Activated CD8-positive, alpha-beta memory T cell treated with anti-CD3 and anti-CD28 coated beads, Interleukin-2, amount 50 U/mL, for 1 hour (primary cell): Measurements from ENCODE around the gene E2F8.

Experiments used
- DNase-seq: peaks from one replicate; pipeline ENCODE4 v3.0.0-alpha.2; 2020; ENCODE audit errors: extremely low read depth

E2F8 gene

GRCh38 chr11:19220903-19221724 lies 19.6 kb downstream of the E2F8 start:
- no peak for DNase-seq

GRCh38 chr11:19218786-19219460 lies 21.8 kb downstream of the E2F8 start:
- no peak for DNase-seq

DNA sequence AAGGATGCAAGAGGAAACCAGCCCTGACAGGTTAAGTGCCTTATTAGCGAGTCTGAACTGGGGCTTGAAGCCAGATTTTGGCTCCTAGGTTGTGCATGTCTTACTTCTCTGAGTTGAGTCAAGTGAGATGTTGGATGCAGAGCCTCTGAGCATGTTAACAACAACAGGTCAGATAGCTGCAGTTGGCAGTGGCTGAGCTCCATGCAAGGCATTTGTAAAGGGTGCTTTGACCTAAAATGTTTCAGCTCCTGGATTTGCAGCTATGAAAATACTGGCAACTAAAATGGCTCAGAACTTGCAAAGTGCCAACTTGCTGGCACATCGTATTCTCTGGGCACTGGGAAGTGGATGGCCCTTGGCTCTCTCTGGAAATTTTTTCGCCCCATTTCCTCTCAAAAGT lies 22.5 kb downstream of the E2F8 start:
- DNase-seq = no peak

DNA sequence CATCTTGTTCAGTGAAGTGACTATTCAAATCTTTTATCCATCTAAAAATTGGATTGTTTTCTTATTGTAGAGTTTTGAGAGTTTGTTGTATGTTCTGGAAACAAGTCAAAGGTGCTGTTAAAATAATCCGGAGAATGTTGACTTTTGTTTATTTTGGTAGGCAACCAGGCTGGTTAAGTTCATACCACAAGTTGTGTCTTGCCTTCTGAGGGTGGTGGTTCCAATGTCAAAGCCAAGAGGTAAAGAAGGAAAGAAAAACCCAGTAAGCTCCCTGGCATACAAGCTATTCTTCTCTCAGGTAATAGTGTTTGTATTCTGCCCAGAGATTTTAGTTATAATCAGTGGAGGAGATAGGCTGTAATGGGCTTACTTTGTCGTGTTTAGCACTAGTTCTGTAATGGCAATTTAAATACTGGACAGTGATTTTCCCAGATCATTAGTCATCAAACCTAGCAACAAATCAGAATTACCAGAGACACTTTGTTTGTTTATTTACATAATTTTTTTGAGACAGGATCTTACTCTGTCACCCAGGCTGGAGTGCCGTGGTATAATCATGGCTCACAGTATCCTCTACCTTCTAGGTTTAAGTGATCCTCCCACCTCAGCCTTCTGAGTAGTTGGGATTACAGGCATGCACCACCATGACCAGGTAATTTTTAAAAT lies 23.9 kb downstream of the E2F8 start:
- no peak for DNase-seq

- DNase-seq = no peak
These were observed 24.7 kb downstream of the E2F8 start for GRCh38 chr11:19216021-19216420.

DNA sequence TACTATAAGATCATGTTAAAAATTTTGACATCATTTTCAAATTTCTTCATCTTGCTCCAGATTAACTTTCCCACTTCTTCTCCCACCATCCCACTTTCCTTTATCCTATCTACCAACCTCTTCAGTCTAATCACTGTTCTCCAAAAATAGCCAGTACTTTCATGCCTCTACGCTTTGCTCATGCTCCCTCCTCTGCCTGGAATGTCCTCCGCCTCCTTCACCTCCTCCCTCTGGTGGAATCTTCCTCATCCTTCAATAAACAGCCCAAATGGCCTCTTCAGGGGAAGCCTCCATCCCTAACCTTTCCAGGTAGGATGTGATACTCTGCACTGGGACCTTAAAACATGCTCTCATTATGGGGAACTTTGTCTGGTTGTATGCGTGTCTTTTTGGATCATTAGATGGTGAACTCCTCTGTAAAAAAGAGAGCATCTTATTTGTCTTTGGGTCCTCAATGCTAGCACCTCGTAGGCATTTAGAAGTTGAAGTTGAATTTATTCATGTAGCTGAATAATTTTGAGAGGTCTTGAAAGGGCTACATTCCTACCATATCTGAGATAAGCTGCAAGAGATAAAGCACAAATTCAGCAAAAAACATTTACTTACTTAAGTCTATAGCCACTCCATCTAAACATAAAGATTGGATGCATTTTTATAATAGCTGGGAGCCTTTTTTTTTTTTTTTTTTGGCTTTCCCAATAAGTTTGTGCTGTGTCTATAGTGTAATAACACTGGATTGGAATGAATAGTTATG lies 31.0 kb downstream of the E2F8 start:
- no peak for DNase-seq

DNA sequence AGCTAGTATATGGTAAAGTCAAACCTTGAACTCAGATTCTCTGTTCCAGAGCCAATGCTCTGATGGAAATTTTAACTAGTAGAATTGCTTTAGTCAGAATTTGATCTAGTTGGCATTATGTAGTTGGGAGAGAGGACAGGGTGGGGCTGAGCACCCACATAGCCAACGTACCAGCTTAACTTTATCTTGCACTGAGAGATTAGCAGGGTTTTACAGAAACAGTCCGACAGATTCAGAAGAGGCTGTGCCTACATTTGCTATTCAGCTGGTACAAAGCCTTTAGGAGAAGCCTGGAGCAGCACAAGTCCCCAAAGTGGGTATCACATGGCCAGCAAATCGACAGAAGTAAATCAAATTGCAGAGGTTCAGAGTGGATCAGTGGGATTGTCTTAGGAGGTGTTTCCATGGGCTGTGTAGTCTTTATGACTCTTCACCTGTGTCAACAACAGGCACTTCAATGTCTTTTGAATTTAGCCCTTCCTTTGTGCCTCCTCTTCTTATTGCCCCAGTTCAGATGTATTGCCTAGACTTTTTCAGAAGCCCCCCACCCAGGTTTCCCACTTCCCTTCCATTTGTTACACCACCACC lies 31.7 kb downstream of the E2F8 start:
- no peak for DNase-seq

DNA sequence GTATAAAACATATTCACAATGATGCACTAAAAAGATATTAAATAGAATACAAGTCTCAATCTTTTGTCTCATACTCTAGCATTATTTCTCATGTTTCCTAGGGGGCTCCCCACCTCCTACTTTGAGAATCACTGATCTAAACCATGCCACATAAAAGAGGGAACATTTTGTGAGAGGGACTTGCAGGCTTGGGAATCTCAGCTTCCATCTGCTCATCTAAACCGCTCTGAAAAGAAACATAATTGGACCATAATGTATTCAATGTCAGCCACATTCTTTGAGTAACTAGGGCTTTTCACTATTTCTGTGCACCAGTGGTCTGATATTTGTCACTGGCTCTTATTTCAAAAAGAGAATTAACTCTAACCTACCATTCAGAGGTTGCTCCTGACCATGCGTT lies 32.6 kb downstream of the E2F8 start:
- no peak for DNase-seq

- no peak for DNase-seq
These were observed 35.9 kb downstream of the E2F8 start for GRCh38 chr11:19204836-19205235.

DNA sequence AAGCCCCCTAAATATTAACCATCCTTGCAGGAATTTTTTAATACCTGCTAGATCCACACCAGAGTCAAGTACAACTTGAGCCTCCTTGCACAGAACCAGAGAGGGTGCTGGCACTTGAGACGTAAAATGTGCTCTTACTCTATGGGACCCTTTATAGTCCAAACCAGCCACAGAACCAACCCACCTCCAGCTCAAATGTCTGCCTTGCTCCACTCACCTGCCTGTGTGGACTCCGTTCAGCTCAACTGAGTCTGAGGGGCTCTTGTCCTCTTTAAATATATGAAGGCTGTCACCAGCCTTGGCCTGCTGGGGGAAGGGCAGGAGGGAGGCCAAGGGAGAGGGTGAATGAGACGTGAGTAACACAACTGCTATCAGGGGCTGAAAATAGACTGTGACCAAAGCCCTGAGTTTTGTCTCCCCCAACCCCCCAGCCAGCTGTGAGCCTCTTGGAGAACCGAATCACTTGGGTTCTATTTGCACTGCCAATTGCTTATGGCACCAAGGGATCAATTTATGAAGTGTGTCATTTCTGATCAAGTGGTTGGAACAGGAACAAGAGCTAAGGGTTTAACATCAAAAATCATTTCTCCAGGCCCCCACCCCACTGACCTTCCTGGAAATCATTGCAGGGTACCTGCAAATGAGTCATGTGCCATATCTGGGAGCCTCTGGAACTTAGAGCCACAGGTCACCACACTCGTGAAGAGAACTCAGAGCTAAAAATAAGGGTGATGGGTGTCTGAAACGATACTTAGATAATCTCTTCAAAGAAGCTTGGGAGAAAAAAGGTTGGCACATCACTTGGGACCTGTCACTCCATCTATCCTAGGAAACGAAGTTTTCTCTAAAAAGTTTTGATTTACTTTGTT lies 38.8 kb downstream of the E2F8 start, which contains the start of gene CSRP3:
CSRP3 (minus strand) TSS at position 247 of the 869 bp plus-strand sequence. CDS start 9,535 bp downstream, outside the sequence.
- DNase-seq = no peak

- DNase-seq = no peak
These were observed 40.1 kb downstream of the E2F8 start for GRCh38 chr11:19200410-19201201.

DNA sequence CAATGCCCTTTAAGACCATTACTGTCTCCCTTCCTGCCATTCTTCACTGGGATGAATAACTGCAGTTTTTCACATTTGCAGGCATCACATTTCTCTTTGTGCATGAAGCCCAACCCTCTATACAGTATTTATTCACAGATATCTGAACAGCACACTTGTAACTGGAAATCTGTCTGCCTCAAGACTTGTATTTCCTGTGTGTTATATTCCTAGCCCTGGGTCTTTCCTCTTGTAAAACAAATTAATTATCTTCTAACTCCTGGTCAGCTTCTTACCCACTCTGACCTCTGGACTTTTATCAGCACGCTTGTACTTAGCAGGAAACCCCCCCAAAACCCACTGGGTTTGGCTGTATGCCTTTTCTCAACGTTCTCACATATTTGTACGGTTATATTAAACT lies 41.0 kb downstream of the E2F8 start:
- no peak for DNase-seq

GRCh38 chr11:19199048-19199447 lies 41.7 kb downstream of the E2F8 start:
- DNase-seq = no peak

DNA sequence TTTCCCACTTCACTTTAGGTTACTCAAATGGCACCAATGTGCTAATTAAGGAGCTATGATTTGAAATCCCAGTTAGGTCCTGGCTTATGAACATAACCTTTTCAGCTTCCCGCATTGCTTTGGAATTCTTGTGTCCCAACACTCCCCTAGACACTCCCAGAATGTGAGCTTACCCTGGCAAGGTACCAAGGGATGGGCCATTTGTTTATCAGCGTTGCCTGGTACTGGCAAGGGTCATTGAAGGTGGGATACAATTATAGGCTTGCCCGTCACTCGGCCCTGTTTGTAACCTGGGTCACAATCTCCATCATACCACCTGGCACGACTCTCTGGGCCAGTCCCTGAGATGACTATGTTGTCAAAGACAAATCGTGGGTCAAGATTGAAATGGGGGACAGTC lies 44.3 kb downstream of the E2F8 start:
- DNase-seq = no peak

DNA sequence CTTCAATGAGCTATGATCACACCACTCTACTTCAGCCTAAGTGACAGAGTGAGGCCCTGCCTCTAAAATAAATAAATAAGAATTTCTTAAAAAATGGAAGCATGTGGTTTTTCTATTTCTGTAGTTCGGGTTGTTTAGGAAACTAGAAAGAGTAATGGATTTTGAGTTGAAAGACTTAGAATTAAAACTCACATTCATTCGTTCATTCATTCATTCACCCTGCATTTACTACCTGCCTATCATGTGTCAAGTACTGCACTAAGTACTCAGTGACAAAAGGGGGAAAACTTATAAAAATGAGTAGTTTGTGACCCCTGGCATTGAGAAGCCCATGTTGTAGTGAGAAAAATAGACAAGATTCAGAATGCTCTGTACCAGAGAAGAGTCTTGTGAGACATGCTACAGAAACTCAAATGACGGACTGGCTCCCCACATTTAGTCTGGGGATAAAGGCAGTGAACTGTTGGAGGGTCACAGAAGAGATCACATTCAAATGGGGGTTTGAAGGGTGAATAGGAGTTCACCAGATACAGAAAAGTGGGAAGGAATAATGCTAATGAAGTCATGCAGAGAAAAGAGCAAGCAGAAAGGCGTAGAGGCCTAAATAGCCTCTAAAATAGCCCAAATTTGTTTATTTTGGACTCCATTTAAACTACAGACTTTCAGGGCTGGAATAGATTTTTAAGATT lies 46.0 kb downstream of the E2F8 start:
- DNase-seq = no peak

GRCh38 chr11:19193916-19194315 lies 46.8 kb downstream of the E2F8 start:
- no peak for DNase-seq

DNA sequence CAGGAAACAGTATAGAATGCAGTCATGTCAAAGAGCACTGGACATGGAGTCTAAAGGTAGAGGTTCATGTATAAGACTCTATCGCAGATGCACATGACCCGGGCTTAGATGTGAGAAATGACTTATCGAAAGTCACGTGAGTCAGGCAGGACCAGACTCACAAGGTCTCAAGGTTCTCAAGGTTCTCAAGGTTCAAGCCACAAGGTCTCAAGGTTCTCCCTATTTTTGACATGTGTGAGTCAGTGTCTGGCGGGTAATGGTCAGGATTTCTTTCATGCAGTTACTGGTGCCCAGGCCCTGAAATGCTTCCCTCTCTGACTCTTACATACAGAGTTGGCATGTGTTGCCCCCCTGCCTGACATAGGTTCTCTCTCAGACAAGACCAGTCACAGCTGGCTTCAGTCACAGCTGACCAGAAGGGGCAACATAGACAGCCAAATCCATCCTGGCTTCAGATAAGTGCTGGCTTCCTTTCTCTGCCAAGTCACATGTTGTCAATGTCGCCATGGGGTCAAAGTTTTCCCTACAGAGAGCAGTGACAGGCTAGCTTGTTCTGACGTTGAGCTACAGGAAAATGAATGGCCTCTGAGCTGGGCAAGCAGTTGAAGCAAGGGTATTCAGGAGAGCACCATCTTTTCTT lies 49.1 kb downstream of the E2F8 start:
- DNase-seq = no peak

- DNase-seq = no peak
These were observed 52.9 kb downstream of the E2F8 start for GRCh38 chr11:19187833-19188258.
